IPS DF 4.7 (cell line): ENCODE measurements around the gene NPIPB9.

Source experiments
- DNase-seq: peaks from one replicate; pipeline ENCODE4 v3.0.0-alpha.2; 2013; ENCODE audit warnings: low spot score; ENCODE audit errors: extremely low read depth

NPIPB9 gene

GRCh38 chr16:28821874-28822519 lies 70.4 kb downstream of the NPIPB9 start:
- DNase-seq, result no peak
